Panc1 (cell line): ENCODE results near the gene RGCC.
"Not testable (repeated sequence)": the region's sequence is repeated elsewhere in the genome, so short reads cannot be mapped to it uniquely, and the experiment has no call there.

Source experiments
- POLR2AphosphoS5 ChIP-seq: IDR thresholded peaks from 2 replicates; pipeline ENCODE4 v1.6.1; 2012; ENCODE audit warnings: mild to moderate bottlenecking, low read depth, low read length, moderate library complexity
- SIN3A ChIP-seq: IDR thresholded peaks from 2 replicates; pipeline ENCODE4 v1.6.1; 2012; ENCODE audit warnings: low read depth, mild to moderate bottlenecking, low read length, moderate library complexity, borderline replicate concordance; ENCODE audit not compliant: insufficient read depth
- TF ChIP-seq, protein P1 (sequence below): fragments of 450-650 bp; IDR thresholded peaks from 2 replicates; pipeline ENCODE4 v1.5.1; 2017; ENCODE audit warnings: mild to moderate bottlenecking

DNA sequence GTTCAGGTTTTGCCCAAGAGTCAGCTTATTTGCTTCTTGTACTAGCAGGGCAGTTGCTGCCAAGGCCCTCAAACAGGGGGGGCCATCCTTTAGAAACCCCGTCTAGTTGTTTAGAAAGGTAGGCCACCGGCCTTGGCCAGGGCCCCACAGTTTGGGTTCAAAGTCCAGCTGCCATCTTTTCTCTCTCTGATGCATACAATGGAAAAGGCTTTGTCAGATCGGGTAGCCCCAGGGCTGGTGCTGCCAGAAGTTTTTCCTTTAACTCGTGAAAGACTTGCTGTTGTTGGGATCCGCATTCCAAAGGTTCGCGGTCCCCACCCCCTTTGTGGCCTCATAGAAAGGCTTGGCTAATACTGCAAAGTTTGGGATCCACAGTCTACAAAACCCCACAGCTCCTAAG, 35.4 kb upstream of the RGCC start:
- TF ChIP-seq, protein P1, sequence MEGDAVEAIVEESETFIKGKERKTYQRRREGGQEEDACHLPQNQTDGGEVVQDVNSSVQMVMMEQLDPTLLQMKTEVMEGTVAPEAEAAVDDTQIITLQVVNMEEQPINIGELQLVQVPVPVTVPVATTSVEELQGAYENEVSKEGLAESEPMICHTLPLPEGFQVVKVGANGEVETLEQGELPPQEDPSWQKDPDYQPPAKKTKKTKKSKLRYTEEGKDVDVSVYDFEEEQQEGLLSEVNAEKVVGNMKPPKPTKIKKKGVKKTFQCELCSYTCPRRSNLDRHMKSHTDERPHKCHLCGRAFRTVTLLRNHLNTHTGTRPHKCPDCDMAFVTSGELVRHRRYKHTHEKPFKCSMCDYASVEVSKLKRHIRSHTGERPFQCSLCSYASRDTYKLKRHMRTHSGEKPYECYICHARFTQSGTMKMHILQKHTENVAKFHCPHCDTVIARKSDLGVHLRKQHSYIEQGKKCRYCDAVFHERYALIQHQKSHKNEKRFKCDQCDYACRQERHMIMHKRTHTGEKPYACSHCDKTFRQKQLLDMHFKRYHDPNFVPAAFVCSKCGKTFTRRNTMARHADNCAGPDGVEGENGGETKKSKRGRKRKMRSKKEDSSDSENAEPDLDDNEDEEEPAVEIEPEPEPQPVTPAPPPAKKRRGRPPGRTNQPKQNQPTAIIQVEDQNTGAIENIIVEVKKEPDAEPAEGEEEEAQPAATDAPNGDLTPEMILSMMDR: not testable (repeated sequence)
- not testable (repeated sequence) for TF ChIP-seq POLR2AphosphoS5, SIN3A
